Measurements from ENCODE around the gene BBS4.
A peak's percentile ranks its signal among the peaks of the same experiment; 100 is the strongest.
"Not testable (repeated sequence)": the region's sequence is repeated elsewhere in the genome, so short reads cannot be mapped to it uniquely, and the experiment has no call there.

BBS4 gene

DNA sequence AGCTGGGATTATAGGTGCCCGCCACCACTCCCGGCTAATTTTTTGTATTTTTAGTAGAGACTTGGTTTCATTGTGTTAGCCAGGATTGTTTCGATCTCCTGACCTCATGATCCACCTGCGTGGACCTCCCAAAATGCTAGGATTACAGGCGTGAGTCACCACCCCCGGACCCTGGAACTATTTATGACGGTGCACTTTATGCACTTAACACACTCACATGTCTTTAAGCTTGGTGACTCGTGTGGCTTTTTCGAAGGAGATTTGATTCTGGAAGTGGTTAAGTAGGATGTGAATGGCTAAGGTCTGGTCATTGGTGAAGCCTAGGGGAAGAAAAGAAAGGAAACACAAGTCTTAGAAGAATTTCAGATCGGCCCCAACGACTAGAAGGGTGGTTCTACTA lies 20.3 kb downstream of the BBS4 start:
- DNase-seq: no peak

DNA sequence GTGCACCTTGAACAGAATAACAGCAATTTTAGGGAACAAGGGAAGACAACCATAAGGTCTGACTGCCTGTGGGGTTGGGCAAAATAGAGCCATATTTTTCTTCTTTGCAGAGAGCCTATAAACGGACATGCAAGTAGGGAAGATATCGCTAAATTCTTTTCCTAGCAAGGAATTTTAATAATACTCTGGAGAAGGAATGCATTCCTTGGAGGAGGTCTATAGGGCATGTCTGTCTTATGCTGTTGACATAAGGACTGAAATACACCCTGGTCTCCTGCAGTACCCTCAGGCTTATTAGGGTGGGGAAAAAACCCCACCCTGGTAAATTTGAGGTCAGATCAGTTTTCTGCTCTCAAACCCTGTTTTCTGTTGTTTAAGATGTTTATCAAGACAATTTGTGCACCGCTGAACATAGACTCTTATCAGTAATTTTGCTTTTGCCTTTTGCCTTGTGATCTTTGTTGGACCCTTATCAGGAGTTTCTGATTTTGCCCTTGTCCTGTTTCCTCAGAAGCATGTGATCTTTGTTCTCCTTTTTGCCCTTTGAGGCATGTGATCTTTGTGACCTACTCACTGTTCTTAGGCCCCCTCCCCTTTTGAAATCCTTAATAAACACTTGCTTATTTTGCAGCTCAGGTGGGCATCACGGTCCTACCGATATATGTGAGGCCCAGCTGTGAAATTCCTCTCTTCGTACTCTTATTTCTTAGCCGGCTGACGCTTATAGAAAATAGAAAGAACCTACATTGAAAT lies 22.7 kb downstream of the BBS4 start:
- not testable (repeated sequence) for DNase-seq

DNA sequence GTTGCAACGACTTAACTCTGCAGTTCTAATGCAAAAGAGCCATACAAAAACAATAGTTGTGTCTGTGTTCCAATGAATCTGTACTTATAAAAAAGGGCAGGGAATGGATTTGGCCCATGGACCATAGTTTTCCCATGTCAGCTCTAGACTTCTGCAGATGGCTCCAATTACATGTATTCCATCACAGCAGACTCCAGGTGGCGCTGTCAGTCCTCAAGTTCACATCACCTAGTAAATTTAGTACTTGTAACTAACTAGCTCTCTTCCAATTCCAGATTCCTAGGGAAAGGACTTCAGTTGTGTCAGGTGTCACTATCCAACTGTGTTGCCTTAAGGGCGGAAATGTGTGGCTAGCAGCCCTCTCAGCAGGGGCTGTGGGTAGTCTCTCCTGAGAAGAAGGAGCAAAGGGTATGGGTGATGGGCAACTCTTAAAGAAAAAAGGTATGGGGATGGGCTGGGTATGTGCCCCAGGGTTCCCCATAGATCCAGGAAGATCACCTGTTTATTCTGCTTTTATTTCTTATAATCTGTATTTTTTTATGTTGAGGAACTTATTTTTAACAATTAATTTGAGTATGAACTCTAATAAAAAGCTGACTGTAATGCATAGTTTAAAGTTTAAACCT lies 36.2 kb downstream of the BBS4 start:
- DNase-seq: peak; percentile 52

DNA sequence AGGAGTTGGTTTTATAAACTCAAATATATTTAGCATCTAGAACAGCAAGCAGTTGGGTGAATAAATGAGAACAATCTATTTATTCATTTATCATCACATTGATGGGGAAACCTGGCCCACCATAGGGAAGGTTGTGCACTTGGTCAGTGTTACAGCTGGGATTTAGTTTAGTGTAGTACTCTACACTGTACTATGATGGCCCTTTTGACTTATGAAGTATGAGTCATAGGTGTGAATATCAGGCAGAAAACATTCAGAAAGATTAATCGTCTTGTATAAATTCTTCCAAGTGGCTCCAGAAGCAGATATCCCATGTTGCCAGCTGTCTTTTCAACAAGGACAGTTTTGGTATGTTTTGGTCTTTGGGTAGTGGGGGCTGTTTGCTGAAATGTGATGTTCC lies 38.0 kb downstream of the BBS4 start:
- DNase-seq: no peak

DNA sequence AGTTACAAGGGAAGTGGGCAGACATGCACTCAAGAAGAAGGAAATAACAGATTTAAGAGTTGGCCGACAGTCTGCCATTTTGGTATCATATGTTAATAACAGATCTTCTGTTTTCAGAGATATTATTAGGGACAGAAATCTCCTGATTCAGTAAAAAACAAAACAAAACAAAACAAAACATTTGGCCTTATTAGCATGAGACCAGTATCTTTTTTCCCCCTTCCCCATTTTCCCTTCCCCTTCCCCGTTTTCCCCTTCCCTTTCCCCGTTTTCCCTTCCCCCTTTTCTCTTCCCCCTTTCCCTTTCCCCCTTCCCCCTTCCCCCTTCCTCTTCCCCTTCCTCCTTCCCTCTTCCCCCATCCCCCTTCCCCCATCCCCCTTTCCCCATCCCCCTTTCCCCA lies 39.4 kb downstream of the BBS4 start:
- no peak for DNase-seq

DNA sequence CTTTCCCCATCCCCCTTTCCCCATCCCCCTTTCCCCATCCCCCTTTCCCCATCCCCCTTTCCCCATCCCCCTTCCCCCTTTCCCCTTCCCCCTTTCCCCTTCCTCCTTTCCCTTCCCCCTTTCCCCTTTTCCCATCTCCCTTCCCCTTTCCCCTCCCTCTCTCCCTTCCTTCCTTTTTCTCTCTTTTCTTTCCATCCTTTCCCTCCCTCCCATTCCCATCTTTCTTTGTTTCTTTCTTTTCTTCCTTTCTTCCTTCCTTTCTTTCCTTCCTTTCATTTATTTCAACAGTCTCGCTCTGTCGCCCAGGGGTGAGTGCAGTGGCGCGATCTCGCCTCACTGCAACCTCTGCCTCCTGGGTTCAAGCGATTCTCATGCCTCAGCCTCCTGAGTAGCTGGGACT lies 39.8 kb downstream of the BBS4 start:
- DNase-seq: not testable (repeated sequence)

DNA sequence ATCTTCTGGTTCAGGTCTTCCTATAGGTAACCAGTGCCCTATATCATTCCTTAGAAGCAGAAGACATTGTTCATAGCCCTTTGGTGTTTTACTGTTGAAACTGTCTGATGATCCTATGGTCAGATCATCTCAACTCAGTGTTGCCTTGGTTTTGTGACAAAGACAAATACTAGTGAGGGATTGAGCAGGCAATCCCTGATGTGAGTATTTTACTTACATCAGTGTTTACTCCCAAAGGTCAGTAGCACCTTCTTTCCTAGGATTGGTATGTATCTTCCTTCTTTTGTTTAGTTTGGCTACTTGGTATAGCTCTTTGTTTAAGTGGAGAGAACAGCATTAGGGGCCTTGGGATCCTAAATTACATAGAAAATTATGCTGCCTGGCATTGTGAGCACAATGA lies 41.1 kb downstream of the BBS4 start:
- no peak for DNase-seq

DNA sequence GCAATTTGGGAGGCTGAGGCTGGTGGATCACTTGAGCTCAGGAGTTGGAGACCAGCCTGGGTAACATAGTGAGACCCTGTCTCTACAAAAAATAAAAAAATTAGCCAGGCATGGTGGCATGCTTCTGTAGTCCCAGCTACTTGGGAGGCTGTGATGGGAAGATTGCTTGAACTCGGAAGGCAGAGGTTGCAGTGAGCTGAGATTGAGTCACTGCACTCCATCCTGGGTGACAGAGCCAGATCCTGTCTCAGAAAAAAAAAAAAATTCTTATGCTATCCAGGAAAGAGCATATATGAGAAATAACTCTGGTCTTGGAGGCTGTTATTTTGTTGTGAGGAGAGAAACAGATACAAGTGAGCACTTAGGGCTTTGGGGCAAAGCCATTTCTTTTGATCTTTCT lies 42.2 kb downstream of the BBS4 start:
- DNase-seq: not testable (repeated sequence)

DNA sequence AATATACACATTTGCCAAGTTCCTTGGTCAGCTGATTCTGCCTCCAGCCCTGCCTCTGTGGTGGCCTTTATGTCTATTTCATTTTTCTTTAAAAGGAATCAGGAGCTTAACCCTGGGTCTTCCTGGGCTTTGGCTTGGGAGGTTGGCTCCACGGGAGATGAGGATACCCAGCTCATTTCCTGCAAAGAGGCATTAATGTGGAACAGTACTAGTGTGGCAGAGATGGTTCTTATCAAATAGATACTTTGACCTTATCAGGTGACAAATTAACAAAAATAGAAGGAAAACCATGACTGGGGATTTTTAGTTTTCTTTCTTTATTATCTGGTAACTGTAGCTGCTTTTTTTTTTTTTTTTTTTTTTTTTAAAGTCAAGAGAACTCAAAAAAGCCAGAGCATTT lies 42.8 kb downstream of the BBS4 start:
- no peak for DNase-seq

DNA sequence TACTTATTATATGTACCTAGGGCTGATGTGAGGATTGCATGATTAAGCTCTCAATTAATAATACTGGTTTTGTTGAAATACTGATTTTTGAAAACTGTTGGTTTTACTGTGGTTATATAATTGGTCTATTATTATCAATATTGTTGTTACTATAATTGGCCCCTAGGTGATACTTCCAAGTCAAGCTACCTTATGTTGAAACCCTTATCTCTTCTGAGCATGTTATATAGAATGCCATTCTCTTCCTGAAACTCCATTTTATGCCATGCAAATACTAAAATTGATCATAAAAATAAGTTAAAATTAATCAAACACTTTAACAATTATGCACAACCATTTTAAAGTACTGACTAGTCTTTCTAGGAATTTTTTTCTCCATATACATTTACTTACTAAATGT lies 46.1 kb downstream of the BBS4 start:
- no peak for DNase-seq

DNA sequence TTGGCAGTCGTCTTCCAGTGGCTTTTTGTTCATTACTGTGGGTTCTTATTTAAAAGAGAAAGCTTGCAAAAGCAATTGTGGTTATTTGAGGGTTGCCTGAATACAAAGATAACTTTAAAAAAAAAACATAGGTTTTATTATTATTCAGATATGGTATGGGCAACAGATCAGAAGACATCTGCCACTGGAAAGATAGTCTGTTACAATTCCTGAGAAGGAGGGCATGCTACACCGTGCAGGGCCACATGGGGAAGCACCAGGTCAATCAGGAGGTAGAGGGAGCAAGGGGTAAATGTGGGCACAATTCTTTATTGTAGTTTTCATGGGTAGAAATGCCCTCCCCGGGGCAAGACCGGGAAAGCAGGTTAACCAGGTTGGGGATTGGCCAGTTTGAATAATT lies 46.5 kb downstream of the BBS4 start:
- no peak for DNase-seq

DNA sequence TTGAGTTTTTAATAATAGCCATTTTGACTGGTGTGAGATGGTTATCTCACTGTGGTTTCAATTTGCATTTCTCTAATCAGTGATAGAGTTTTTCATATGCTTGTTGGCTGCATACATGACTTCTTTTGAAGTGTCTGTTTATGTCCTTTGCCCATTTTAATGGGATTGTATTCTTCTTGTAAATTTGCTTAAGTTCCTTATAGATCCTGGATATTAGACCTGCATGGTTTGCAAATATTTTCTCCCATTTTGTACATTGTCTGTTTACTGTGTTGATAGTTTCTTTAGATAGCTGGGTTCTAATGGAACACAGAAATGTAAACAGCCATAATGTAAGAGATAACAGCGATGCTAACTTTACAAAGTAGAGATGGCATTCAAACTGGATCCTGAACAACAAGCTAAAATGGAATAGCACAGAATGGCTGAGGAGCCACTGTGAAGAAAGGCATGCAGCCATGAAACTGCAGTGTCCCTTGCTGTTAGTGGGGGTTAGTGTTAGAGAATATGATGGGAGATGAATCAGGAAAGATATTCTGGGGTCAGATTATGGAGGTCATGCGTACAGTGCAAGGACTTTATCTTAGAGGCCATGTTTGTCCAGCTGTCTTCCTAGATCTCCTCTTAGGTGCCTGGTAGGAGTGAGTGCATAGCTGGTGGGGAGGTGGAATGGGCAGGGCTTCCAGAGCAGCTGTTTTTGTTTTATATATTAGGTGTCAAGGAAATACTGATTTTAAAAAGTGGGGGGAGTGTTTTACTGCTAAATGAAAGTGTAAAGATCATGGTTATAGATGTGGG lies 48.1 kb downstream of the BBS4 start:
- DNase-seq: no peak

DNA sequence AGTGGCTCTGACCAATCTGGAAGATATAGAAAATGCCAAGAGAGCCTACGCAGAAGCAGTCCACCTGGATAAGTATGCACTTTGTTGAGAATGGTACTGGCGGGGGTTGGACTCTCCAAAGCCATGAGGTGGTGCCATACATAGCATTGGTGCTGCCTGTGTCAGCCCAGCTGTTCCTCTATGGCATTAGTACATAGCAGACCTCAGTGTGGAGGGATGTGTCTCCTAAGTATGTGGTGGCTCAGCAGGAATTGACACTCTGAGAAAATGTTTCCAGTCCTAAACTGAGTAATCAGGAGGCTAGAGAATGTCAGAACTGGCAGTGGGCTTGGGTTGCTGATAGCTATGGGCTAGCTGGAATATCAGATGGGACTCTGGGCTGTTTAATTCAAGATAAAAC lies 49.1 kb downstream of the BBS4 start:
- no peak for DNase-seq

DNA sequence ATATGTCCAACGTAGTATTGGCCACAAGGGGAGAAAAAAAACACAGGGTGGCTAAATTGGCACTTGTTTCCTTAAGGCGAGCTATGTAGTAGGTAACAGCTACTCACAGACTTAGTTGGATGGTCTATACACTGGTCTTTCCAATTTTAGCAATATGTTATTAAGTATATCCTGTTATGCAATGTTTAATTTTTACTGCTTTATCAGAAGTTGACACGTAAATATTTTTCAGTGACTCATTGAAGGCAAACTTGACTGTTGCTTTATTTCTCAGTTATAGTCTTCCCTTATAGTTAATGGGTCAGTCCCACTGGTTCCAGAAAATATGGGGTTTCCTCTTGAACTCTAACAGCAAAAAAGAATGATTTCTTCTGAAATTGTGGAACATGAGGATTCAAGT lies 51.1 kb downstream of the BBS4 start:
- DNase-seq: no peak

DNA sequence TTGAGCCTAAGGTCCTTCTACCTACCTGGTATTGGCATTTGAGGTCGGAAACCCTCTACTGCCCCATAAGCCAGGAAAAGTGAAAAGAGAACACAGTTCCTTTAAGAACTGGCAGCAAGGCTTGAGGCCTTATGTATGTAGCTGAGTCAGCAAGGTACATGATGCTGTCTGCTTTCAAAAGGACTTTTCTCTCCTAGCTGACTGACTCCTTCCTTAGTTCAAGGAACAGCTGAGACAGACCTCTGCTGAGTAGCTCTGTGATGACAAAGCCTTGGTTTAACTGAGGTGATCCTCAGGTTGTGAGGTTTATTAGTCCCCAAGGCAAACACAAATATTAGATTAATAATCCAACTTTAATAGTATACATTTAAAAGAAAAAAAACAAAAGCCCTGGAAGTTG lies 51.7 kb downstream of the BBS4 start:
- no peak for DNase-seq

DNA sequence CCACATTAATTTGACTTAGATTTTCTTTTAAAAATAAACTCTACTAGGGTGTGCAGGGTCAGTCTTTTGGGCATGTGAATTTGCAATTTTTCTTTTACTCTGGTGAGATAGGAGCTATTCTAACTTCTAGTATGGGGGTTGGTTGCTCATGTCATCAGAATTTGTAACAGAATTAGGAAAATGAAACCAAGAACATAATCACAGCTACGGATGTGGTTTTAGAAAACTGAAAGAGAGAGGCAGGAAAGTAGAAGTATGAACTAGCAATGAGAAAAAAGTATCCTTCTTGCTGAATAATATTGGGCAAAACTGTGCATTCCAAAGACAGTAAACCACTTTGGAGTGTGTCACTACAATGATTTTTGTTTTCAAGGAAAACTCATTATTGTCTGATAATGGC lies 54.2 kb downstream of the BBS4 start:
- no peak for DNase-seq

DNA sequence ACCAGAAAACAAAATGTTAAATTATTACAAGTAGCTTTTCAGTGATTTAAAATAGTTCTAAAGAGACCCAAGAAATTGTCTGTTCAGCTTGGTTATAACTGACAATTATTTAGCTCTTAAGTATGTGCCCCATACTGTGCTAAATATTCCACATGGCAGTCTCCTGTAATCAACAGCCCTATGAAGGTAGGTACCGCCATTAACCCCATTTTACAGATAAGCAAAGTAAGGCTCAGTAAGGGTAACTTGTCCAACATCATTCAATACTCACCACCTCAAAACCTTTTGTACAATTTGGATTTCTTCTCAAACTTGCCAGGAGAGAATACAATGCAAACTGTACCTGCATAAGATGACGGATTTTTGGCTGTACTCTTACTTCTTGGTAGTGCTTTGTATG lies 63.7 kb downstream of the BBS4 start:
- no peak for DNase-seq

DNA sequence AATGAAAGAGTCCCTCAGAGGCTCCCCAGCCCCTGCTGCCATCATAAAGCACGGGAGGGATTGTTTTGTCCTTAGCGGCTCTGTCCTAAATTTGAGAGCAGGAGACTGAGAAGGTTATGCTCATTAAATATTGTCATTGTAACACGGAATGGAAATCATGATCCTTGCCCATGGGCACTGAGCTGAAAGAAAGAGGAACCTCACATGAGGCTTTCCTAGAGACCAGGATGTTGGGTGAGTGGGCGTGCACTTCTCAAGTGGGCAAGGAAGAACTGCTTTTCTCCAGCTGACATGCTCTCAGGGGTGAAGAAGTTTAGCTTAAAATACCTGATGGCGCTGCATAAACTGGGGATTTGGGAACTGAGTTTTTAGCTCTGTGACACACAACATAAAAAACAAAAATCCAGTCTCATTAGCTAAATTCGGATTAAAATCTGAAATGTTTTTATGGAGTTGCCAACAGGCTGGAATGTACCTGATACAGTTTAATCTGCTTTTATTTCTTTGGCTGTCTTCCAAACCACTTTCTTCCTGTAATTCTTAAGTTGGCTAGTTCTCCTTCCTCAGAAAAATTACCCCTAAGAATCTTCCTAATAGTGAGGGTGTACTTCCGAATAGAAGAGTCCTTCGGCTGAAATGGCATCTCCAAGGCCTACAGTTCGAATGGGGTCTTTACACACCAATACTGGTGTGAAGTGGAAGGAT lies 65.9 kb downstream of the BBS4 start:
- no peak for DNase-seq

DNA sequence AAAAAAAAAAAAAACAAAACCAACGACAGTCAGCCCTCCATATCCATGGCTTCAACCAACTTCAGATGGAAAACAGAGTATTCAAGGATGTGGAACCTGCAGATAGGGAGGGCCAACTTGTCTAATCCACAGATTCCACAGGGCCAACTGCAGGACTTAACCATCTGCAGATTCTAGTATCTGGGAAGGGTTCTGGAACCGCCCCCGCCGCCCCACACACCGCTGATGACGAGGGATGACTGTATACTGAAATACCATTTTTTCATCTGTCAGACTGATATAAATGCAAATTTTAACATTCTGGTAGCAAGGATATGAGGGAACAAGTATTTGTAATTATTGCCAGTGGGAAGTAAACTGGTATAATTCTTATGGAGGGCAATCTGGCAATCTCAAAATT lies 68.1 kb downstream of the BBS4 start:
- DNase-seq: no peak

DNA sequence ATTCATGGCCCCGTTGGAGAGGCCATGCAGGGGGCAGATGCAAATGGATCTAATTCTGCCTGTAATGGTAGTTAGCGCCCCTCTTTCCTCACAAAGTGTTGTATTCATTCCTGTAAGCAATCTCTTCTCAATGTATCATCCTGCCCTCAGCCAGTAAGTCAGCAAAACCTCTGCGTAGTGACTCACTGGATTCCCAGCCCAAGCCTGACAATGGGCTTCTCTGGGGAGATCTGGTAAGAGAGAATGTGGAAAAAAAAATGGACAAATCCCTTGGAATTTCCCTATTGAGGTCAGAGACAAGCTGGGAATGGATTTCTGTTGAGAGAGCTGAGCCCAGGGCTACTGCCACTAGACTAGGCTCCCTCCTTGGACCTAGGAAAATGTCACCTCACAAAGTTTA lies 72.2 kb downstream of the BBS4 start:
- no peak for DNase-seq

DNA sequence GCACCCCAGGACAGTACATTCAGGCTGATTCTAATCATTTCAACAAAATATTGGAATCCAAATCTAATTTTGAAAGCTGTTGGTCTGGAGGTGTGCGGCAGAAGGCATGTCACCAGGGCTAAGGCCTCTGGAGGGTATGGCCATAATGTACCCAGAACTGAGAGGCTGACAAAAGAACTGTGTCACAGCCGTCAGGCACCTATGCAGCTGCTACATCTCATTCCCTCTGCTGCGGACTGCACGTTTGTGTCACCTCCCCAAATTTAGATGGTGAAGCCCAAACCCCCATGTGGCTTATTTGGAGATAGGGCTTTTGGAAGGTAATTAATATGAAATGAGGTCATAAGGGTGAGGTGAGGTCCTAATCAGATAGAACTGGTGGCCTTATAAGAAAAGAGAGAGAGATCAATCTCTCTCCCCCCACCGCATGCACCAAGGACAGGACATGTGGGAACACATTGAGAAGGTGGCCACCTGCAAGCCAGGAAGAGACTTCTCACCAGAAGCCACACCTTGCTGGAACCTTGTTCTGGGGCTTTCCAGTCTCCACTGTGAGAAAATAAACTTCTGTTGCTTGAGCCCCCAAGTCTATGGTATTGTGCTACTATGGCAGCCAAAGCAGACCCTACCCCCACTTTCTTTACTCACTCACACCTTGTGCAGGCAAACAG lies 74.7 kb downstream of the BBS4 start:
- no peak for DNase-seq

DNA sequence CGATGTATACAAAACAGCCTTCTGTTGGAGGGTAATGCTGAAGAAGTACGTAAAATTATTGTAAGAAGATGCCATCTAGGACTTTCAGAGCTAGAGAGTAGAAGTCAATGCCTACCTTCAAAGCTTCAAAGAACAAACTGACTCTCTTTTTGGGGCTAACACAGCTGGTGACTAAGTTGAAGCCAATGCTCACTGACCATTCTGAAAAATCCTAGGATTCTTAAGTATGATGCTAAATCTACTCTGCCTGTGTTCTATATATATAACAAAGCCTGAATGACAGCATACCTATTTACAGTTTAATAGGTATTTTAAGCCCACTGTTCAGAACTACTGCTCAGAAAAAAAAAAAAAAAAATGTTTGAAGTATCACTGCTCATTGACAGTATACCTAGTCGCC lies 78.6 kb downstream of the BBS4 start:
- DNase-seq: no peak

DNA sequence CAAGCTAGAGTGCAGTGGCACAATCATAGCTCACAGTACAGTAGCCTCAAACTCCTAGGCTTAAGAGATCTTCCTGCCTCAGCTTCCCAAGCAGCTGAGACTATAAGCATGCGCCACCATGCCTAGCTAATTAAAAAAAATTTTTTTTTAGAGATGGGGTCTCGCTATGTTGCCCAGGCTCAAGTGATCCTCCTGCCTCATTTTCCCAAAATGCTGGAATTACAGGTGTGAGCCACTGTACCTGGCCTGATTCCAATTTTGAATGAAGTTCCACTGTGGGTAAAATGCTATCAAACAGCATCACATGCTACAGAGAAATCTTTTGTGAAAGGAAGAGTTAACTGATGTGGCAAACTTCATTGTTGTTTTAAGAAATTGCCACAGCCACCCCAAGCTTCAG lies 80.0 kb downstream of the BBS4 start:
- no peak for DNase-seq

Data from effector CD4-positive, alpha-beta T cell (primary cell).